CD4-positive, alpha-beta T cell treated with Interferon alpha-2 for 1 hour (primary cell): ENCODE results near the gene PPP3R1.

Experiments used
- DNase-seq, 2 donors: peaks; one replicate each; pipeline ENCODE4 v3.0.0-alpha.2; 2020 to 2022

The PPP3R1 gene

GRCh38 chr2:68230241-68231060, 21.9 kb downstream of the PPP3R1 start:
- no peak for DNase-seq

GRCh38 chr2:68226794-68227193, 25.5 kb downstream of the PPP3R1 start:
- no peak for DNase-seq

GRCh38 chr2:68225119-68225632, 27.2 kb downstream of the PPP3R1 start:
- peak; percentile 10 to 50 for DNase-seq

- DNase-seq = no peak
Observed at GRCh38 chr2:68223419-68223818, 28.9 kb downstream of the PPP3R1 start.

GRCh38 chr2:68222287-68222686, 30.0 kb downstream of the PPP3R1 start:
- no peak for DNase-seq

- DNase-seq = no peak
Observed at GRCh38 chr2:68218343-68218901, 33.9 kb downstream of the PPP3R1 start.

GRCh38 chr2:68217729-68218128, 34.6 kb downstream of the PPP3R1 start:
- no peak for DNase-seq

GRCh38 chr2:68216454-68217310, 35.6 kb downstream of the PPP3R1 start:
- no peak for DNase-seq

GRCh38 chr2:68214381-68214780, 38.0 kb downstream of the PPP3R1 start:
- no peak for DNase-seq

GRCh38 chr2:68206793-68207192, 45.5 kb downstream of the PPP3R1 start:
- DNase-seq = no peak

GRCh38 chr2:68203587-68203986, 48.7 kb downstream of the PPP3R1 start:
- DNase-seq = peak in 1 of 2 donors; percentile 47

- peak in 1 of 2 donors; percentile 2 for DNase-seq
Observed at GRCh38 chr2:68200157-68200787, 52.1 kb downstream of the PPP3R1 start.

- DNase-seq = peak; percentile 57 to 66
Observed at GRCh38 chr2:68196120-68196716, 56.1 kb downstream of the PPP3R1 start.

- DNase-seq = no peak
Observed at GRCh38 chr2:68195096-68195495, 57.2 kb downstream of the PPP3R1 start.

GRCh38 chr2:68193787-68194372, 58.5 kb downstream of the PPP3R1 start:
- DNase-seq = no peak

- no peak for DNase-seq
Observed at GRCh38 chr2:68193144-68193543, 59.2 kb downstream of the PPP3R1 start.

GRCh38 chr2:68190991-68191731, 61.2 kb downstream of the PPP3R1 start:
- no peak for DNase-seq

- DNase-seq = no peak
Observed at GRCh38 chr2:68189991-68190784, 62.1 kb downstream of the PPP3R1 start.

- peak in 1 of 2 donors; percentile 31 for DNase-seq
Observed at GRCh38 chr2:68188831-68189230, 63.5 kb downstream of the PPP3R1 start.

GRCh38 chr2:68187329-68187728, 65.0 kb downstream of the PPP3R1 start:
- DNase-seq = no peak
